SJCRH30 (cell line): ENCODE data around the gene PBX2. TPM values are rescaled to one million over a fixed set of nuclear protein-coding genes. Genes with fewer than 3 reads are reported as not detected.
"Not testable (repeated sequence)": the region's sequence is repeated elsewhere in the genome, so short reads cannot be mapped to it uniquely, and the experiment has no call there.

Experiments
- DNase-seq, 2 experiments: peaks; one replicate each; pipeline ENCODE4 v3.0.0-alpha.2; 2015 to 2020
- H3K27ac ChIP-seq: fragments of 250-450 bp; sonication (Bioruptor Pico); 2 replicates; pipeline ENCODE4 v1.5.1; 2020; ENCODE audit warnings: mild to moderate bottlenecking, moderate library complexity
- H3K27me3 ChIP-seq: fragments of 250-450 bp; sonication (Bioruptor Pico); 2 replicates; pipeline ENCODE4 v1.5.1; 2020; ENCODE audit warnings: mild to moderate bottlenecking, moderate library complexity
- H3K36me3 ChIP-seq: fragments of 250-450 bp; sonication (Bioruptor Pico); 2 replicates; pipeline ENCODE4 v1.5.1; 2020; ENCODE audit warnings: mild to moderate bottlenecking, moderate library complexity
- H3K4me1 ChIP-seq: fragments of 250-450 bp; sonication (Bioruptor Pico); 2 replicates; pipeline ENCODE4 v1.5.1; 2020; ENCODE audit warnings: mild to moderate bottlenecking, moderate library complexity
- H3K4me3 ChIP-seq: fragments of 250-450 bp; sonication (Bioruptor Pico); 2 replicates; pipeline ENCODE4 v1.5.1; 2020; ENCODE audit warnings: mild to moderate bottlenecking, moderate library complexity
- H3K9me3 ChIP-seq: fragments of 250-450 bp; sonication (Bioruptor Pico); replicated peaks from 2 replicates; pipeline ENCODE4 v1.5.1; 2020; ENCODE audit warnings: mild to moderate bottlenecking, moderate library complexity
- total RNA-seq: library from RNA; depleted of rRNA; stranded (reverse); fragments of >200 nt; shearing (Covaris generic); gene quantifications from 2 replicates; pipeline ENCODE4 v1.2.3, GENCODE V29; 2014

The PBX2 gene
- total RNA-seq, 1 experiment from 2014 or later: 39.4 TPM

GRCh38 chr6:32185681-32186131 lies 4.3 kb downstream of the PBX2 start:
- H3K4me3 ChIP-seq, H3K4me1 ChIP-seq, H3K27me3 ChIP-seq, H3K9me3 ChIP-seq, H3K27ac ChIP-seq, H3K36me3 ChIP-seq: not testable (repeated sequence)
- peak; percentile 75 to 80 for DNase-seq

GRCh38 chr6:32184084-32184640 lies 5.8 kb downstream of the PBX2 start, which contains the start of gene AGER:
AGER (minus strand) TSS chr6:32184253; CDS start chr6:32184222, 31 bp downstream.
- no peak within 1 kb of the TSS for H3K27ac ChIP-seq
- peaks cover 4% of the 10 kb centered on the region; the same call in 1 of the 2 replicates for H3K36me3 ChIP-seq
- H3K4me1 ChIP-seq: peaks cover 4% of the 10 kb centered on the region; the same call in 1 of the 2 replicates
- H3K9me3 ChIP-seq: no peaks in the 10 kb centered on the region
- H3K4me3 ChIP-seq: no peak within 1 kb of the TSS
- no peak for DNase-seq
- no peaks in the 10 kb centered on the region for H3K27me3 ChIP-seq

GRCh38 chr6:32183483-32184083 lies 6.4 kb downstream of the PBX2 start:
- Histone ChIP-seq H3K27ac (no peak overlapping the region), H3K4me1 (peaks cover 2% of the 10 kb centered on the region; the same call in 1 of the 2 replicates), H3K36me3 (peaks cover 4% of the 10 kb centered on the region; the same call in 1 of the 2 replicates), H3K4me3 (no peak overlapping the region), H3K9me3 (no peaks in the 10 kb centered on the region), H3K27me3 (no peaks in the 10 kb centered on the region)
- no peak for DNase-seq

- DNase-seq: no peak
- H3K9me3 ChIP-seq: no peaks in the 10 kb centered on the region
- H3K27ac ChIP-seq: no peak overlapping the region
- H3K27me3 ChIP-seq: no peaks in the 10 kb centered on the region
- no peak overlapping the region for H3K4me3 ChIP-seq
- no peaks in the 10 kb centered on the region for H3K4me1 ChIP-seq
- H3K36me3 ChIP-seq: peaks cover 4% of the 10 kb centered on the region; the same call in 1 of the 2 replicates
Observed at GRCh38 chr6:32183030-32183429, 7.0 kb downstream of the PBX2 start.

- H3K4me1 ChIP-seq: no peaks in the 10 kb centered on the region
- DNase-seq: no peak
- H3K4me3 ChIP-seq: no peak overlapping the region
- no peaks in the 10 kb centered on the region for H3K9me3 ChIP-seq
- H3K27ac ChIP-seq: no peak overlapping the region
- H3K27me3 ChIP-seq: no peaks in the 10 kb centered on the region
- H3K36me3 ChIP-seq: peaks cover 4% of the 10 kb centered on the region; the same call in 1 of the 2 replicates
Observed at GRCh38 chr6:32182555-32182981, 7.4 kb downstream of the PBX2 start.

- Histone ChIP-seq H3K9me3 (no peaks in the 10 kb centered on the region), H3K36me3 (peaks cover 4% of the 10 kb centered on the region; the same call in 1 of the 2 replicates)
- DNase-seq: no peak
Observed at GRCh38 chr6:32181915-32182529, 8.0 kb downstream of the PBX2 start.

GRCh38 chr6:32181148-32181702 lies 8.8 kb downstream of the PBX2 start:
- no peak for DNase-seq
- H3K4me3 ChIP-seq: no peak overlapping the region
- no peak overlapping the region for H3K27ac ChIP-seq
- no peaks in the 10 kb centered on the region for H3K9me3 ChIP-seq
- H3K4me1 ChIP-seq: no peaks in the 10 kb centered on the region
- no peaks in the 10 kb centered on the region for H3K36me3 ChIP-seq
- H3K27me3 ChIP-seq: no peaks in the 10 kb centered on the region

More at GRCh38 chr6:32181915-32182529, 8.0 kb downstream of the PBX2 start:
- H3K27ac ChIP-seq: no peak overlapping the region
- H3K4me1 ChIP-seq: no peaks in the 10 kb centered on the region
- no peak overlapping the region for H3K4me3 ChIP-seq
- no peaks in the 10 kb centered on the region for H3K27me3 ChIP-seq

GRCh38 chr6:32179766-32180405 lies 10.1 kb downstream of the PBX2 start:
- Histone ChIP-seq H3K36me3 (no peaks in the 10 kb centered on the region), H3K27ac (no peak overlapping the region), H3K27me3 (no peaks in the 10 kb centered on the region), H3K9me3 (no peaks in the 10 kb centered on the region), H3K4me1 (peaks cover 3% of the 10 kb centered on the region; the same call in 1 of the 2 replicates), H3K4me3 (no peak overlapping the region)
- DNase-seq: no peak

GRCh38 chr6:32178547-32179440 lies 11.2 kb downstream of the PBX2 start:
- H3K27ac ChIP-seq: peak overlapping the region; percentile 80
- peak overlapping the region; percentile 62 for H3K4me3 ChIP-seq
- no peaks in the 10 kb centered on the region for H3K36me3 ChIP-seq
- DNase-seq: no peak
- no peaks in the 10 kb centered on the region for H3K27me3 ChIP-seq
- peaks cover 5% of the 10 kb centered on the region; the same call in 1 of the 2 replicates for H3K4me1 ChIP-seq
- H3K9me3 ChIP-seq: no peaks in the 10 kb centered on the region

GRCh38 chr6:32177788-32178546 lies 12.0 kb downstream of the PBX2 start, which contains the start of gene RNF5:
RNF5 (plus strand) TSS chr6:32178405; CDS start chr6:32178512, 107 bp downstream.
- no peaks in the 10 kb centered on the region for H3K36me3 ChIP-seq
- peak within 1 kb of the TSS; percentile 62 for H3K4me3 ChIP-seq
- H3K27me3 ChIP-seq: no peaks in the 10 kb centered on the region
- peak within 1 kb of the TSS; percentile 80 for H3K27ac ChIP-seq
- peaks cover 5% of the 10 kb centered on the region; the same call in 1 of the 2 replicates for H3K4me1 ChIP-seq
- H3K9me3 ChIP-seq: no peaks in the 10 kb centered on the region
- DNase-seq: peak; percentile 98 to 99

- H3K36me3 ChIP-seq: no peaks in the 10 kb centered on the region
- no peaks in the 10 kb centered on the region for H3K27me3 ChIP-seq
- H3K4me3 ChIP-seq: peak overlapping the region; percentile 62
- H3K4me1 ChIP-seq: peaks cover 5% of the 10 kb centered on the region; the same call in 1 of the 2 replicates
- DNase-seq: peak; percentile 67 to 78
- H3K9me3 ChIP-seq: no peaks in the 10 kb centered on the region
- peak overlapping the region; percentile 80 for H3K27ac ChIP-seq
Observed at GRCh38 chr6:32177183-32177787, 12.7 kb downstream of the PBX2 start.

- Histone ChIP-seq H3K4me3 (peak overlapping the region; percentile 62), H3K27me3 (no peaks in the 10 kb centered on the region), H3K9me3 (no peaks in the 10 kb centered on the region), H3K36me3 (no peaks in the 10 kb centered on the region), H3K4me1 (peaks cover 5% of the 10 kb centered on the region; the same call in 1 of the 2 replicates), H3K27ac (peak overlapping the region; percentile 80)
- no peak for DNase-seq
Observed at GRCh38 chr6:32176476-32177182, 13.4 kb downstream of the PBX2 start.
